Smooth muscle cell (in vitro differentiated cells): ENCODE measurements around the gene SEMA3C. TPM values are rescaled to one million over a fixed set of nuclear protein-coding genes. Genes with fewer than 3 reads are reported as not detected.

Experiments
- DNase-seq: peaks from one replicate; lab custom pipeline; 2025; ENCODE audit not compliant: unreplicated experiment; lab: John Stamatoyannopoulos, UW
- H2AFZ ChIP-seq: fragments of 200-600 bp; sonication (generic); 2 replicates; pipeline ENCODE4 v1.6.0; 2016; ENCODE audit warnings: antibody characterized with exemption, low read depth, mild to moderate bottlenecking
- H3F3A ChIP-seq: fragments of 200-600 bp; sonication (generic); 2 replicates; pipeline ENCODE4 v1.6.0; 2017; ENCODE audit warnings: antibody characterized with exemption, low read depth
- H3K27ac ChIP-seq: fragments of 200-600 bp; sonication (generic); 2 replicates; pipeline ENCODE4 v1.5.1; 2016; ENCODE audit warnings: low read depth, mild to moderate bottlenecking
- H3K27me3 ChIP-seq: fragments of 200-600 bp; sonication (generic); 2 replicates; pipeline ENCODE4 v1.6.1; 2016; ENCODE audit warnings: low read depth, mild to moderate bottlenecking
- H3K36me3 ChIP-seq: fragments of 200-600 bp; sonication (generic); 2 replicates; pipeline ENCODE4 v1.5.1; 2016; ENCODE audit warnings: low read depth
- H3K4me1 ChIP-seq: fragments of 200-600 bp; sonication (generic); 2 replicates; pipeline ENCODE4 v1.5.1; 2016; ENCODE audit warnings: low read depth
- H3K4me2 ChIP-seq: fragments of 200-600 bp; sonication (generic); 2 replicates; pipeline ENCODE4 v1.6.0; 2016; ENCODE audit warnings: mild to moderate bottlenecking
- H3K4me3 ChIP-seq: fragments of 200-600 bp; sonication (generic); 2 replicates; pipeline ENCODE4 v1.5.1; 2016; ENCODE audit warnings: mild to moderate bottlenecking
- H3K79me2 ChIP-seq: fragments of 200-600 bp; sonication (generic); 2 replicates; pipeline ENCODE4 v1.6.0; 2016; ENCODE audit warnings: low read depth, mild to moderate bottlenecking
- H3K9ac ChIP-seq: fragments of 200-600 bp; sonication (generic); 2 replicates; pipeline ENCODE4 v1.6.0; 2016; ENCODE audit warnings: low read depth
- H3K9me3 ChIP-seq: fragments of 200-600 bp; sonication (generic); replicated peaks from 2 replicates; pipeline ENCODE4 v1.5.1; 2016; ENCODE audit warnings: low read depth
- H4K20me1 ChIP-seq: fragments of 200-600 bp; sonication (generic); 2 replicates; pipeline ENCODE4 v1.6.0; 2016; ENCODE audit warnings: low read depth
- CTCF ChIP-seq: fragments of 200-600 bp; sonication (generic); IDR thresholded peaks from 2 replicates; pipeline ENCODE4 v1.5.1; 2017; ENCODE audit warnings: borderline replicate concordance, mild to moderate bottlenecking, antibody characterized with exemption; ENCODE audit not compliant: insufficient read depth, poor library complexity, severe bottlenecking
- WGBS: methylation state at CpG from one replicate; pipeline ENCODE4 v1.1.7; 2016; ENCODE audit warnings: low lambda C conversion rate; 5-methylcytosine and 5-hydroxymethylcytosine counted together
- polyA plus RNA-seq: library from polyadenylated mRNA; unstranded; fragments of >200 nt; fragmentation: Nextera tagmentation; extraction: Ambion mirVana; gene quantifications from 2 replicates; pipeline ENCODE4 v1.2.1, GENCODE V29; 2016
- total RNA-seq: library from RNA; depleted of rRNA; stranded (reverse); fragments of >200 nt; gene quantifications from 2 replicates; pipeline ENCODE4 v1.2.3, GENCODE V29; 2014

Gene SEMA3C
- total and polyA plus RNA-seq, 2 experiments from 2014 or later: 20.6 to 295 TPM

- Histone ChIP-seq H3K27me3 (no peaks in the 10 kb centered on the region), H3K36me3 (no peaks in the 10 kb centered on the region), H3K9ac (no peak overlapping the region), H3K4me3 (no peak overlapping the region), H3K79me2 (no peaks in the 10 kb centered on the region), H4K20me1 (no peaks in the 10 kb centered on the region), H3K4me2 (no peak overlapping the region), H3K4me1 (no peaks in the 10 kb centered on the region), H3K27ac (no peak overlapping the region), H3K9me3 (no peaks in the 10 kb centered on the region), H2AFZ (no peak overlapping the region), H3F3A (peaks cover 10% of the 10 kb centered on the region)
- no peak for TF ChIP-seq CTCF
- DNase-seq: no peak
Measured at GRCh38 chr7:80785276-80785675, 133.6 kb downstream of the SEMA3C start.

GRCh38 chr7:80783678-80784327, 135.0 kb downstream of the SEMA3C start:
- Histone ChIP-seq H3K36me3 (no peaks in the 10 kb centered on the region), H3K9ac (no peak overlapping the region), H3K79me2 (no peaks in the 10 kb centered on the region), H3K4me2 (no peak overlapping the region), H3F3A (peaks cover 10% of the 10 kb centered on the region), H2AFZ (peak overlapping the region; percentile 7), H3K27me3 (no peaks in the 10 kb centered on the region), H3K4me1 (no peaks in the 10 kb centered on the region), H3K4me3 (no peak overlapping the region), H3K9me3 (no peaks in the 10 kb centered on the region), H4K20me1 (no peaks in the 10 kb centered on the region), H3K27ac (no peak overlapping the region)
- DNase-seq: no peak
- TF ChIP-seq CTCF: no peak
- WGBS: 85% methylated on average over 2 of the region's 2 CpGs

GRCh38 chr7:80783186-80783677, 135.6 kb downstream of the SEMA3C start:
- Histone ChIP-seq H3K4me2 (no peak overlapping the region), H3K4me3 (no peak overlapping the region), H3K27ac (no peak overlapping the region), H3K9me3 (no peaks in the 10 kb centered on the region), H3K79me2 (no peaks in the 10 kb centered on the region), H3K27me3 (no peaks in the 10 kb centered on the region), H3F3A (peaks cover 10% of the 10 kb centered on the region), H3K4me1 (no peaks in the 10 kb centered on the region), H3K36me3 (no peaks in the 10 kb centered on the region), H3K9ac (no peak overlapping the region), H2AFZ (peak overlapping the region; percentile 7), H4K20me1 (no peaks in the 10 kb centered on the region)
- DNase-seq: no peak
- no peak for TF ChIP-seq CTCF
- WGBS: 77% methylated on average over 6 of the region's 6 CpGs

GRCh38 chr7:80781561-80781979, 137.3 kb downstream of the SEMA3C start:
- no peak for DNase-seq
- Histone ChIP-seq H3K79me2 (no peaks in the 10 kb centered on the region), H3K27me3 (no peaks in the 10 kb centered on the region), H4K20me1 (no peaks in the 10 kb centered on the region), H3K27ac (no peak overlapping the region), H3F3A (peaks cover 10% of the 10 kb centered on the region), H2AFZ (no peak overlapping the region), H3K4me1 (no peaks in the 10 kb centered on the region), H3K4me3 (no peak overlapping the region), H3K4me2 (no peak overlapping the region), H3K36me3 (no peaks in the 10 kb centered on the region), H3K9me3 (no peaks in the 10 kb centered on the region), H3K9ac (no peak overlapping the region)
- no peak for TF ChIP-seq CTCF
